Glomerular visceral epithelial cell (primary cell): Measurements from ENCODE around the gene RTTN.

ENCODE experiments used
- DNase-seq: peaks from one replicate; pipeline ENCODE4 v3.0.0-alpha.2; 2016; ENCODE audit errors: extremely low spot score

The RTTN gene

DNA sequence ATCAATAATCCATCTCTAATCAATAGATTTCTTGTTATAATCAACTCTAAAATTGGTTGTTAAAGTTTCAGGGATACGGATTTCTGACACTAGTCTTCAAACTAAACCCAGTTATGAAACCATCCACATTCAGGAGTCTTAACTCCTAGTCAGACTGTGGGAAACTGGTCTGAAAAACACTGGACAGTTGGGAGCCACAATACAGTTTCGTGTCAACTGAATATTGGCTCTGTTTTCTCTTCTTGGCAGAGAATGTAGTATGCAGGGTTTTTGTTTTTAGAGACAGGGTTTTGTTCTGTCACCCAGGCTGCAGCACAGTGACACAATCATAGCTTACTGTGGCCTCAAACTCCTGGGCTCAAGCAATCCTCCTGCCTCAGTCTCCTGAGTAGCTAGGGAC is 123.1 kb downstream of the RTTN start:
- DNase-seq = no peak

DNA sequence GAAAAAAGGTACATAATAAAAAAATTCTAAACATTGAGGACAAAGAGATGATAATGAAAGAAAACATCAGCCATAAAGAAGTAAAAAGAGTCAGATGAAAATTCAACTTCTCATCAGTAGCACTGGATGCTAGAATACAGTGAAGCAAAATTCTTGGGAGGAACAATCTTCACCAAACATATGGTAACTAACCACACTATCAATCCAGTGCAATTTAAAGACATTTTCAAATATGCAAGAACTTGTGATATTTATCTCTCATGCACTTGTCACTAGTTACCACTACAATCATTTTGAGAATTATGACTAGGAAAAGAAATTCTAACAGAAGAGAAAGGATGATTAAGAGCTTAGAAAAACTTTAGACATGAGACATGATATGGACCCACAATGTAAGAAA is 127.4 kb downstream of the RTTN start:
- DNase-seq = no peak

DNA sequence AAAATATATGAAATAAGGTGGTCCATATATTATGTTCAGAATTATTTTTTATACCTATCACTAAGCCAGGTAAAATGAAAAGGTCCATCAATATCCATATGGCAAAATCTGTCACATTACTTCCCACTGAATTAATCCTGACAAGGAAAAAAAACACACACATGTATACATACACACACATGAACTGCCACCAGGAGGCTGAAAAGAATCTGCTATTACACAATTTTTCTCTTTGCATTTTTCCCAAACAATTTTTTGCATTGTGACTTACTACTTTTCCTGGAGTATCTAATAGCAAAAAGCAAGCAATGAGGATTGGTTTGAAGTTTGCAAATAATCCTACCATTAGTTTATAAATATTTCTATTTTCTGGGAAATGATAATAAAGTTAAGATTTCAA is 129.6 kb downstream of the RTTN start:
- no peak for DNase-seq

DNA sequence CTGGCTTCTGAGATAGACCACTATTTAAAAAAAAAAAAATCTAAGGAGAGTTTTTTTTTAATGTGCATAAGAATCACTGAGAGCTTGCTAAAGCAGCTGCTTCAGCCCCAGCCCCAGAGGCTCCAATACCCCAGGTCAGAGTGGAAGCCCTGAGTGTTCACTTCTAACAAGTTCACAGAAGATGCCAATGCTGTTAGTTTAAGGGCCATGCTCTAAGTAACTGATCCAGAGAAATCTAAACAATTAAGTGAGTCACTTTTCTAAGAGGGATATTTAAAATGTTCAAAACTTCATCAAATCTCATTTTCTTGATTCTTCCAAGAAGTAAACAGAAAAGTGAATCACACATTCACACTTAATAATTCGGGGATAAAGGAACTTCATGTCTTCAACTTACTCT is 131.4 kb downstream of the RTTN start:
- DNase-seq = no peak

GRCh38 chr18:70073432-70073831 is 132.1 kb downstream of the RTTN start:
- no peak for DNase-seq

- no peak for DNase-seq
Observed at GRCh38 chr18:70072678-70073077, 132.8 kb downstream of the RTTN start.

DNA sequence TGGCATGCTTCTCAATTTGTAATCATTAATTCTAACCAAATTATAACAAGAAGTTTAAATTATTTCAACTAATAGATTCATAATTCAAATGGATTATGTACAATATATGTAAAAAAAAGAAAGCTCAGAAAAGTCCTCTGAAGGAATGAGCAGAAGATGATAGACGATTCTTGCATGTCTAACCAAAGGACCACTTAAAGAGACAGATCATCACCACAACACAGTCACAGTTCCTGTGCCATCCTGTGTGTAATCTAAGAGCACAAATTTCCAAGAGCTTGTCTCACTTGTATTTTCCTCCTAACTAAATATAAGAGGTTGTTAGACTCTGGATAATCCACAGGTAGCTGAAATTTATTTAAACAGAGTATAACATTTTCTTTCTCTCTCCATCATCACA is 135.5 kb downstream of the RTTN start:
- DNase-seq = no peak

DNA sequence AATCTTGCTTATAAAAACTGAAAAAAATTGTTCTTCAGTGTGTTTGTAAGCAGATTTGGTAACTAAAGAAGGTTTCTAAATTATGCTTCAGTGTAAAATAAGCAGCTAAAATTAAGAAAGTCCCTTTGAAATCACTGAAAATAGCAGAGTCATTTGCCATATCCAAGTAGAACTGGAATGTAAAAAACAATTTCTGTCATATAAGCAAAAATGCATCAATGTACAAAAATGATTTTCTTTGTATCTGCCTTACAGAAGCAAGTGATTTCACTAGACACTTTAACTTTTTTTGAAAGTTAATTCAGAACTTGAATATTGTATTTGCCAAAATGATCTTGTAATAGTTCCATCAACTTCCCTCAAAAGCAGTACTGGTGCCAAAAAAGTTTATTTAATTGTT is 136.1 kb downstream of the RTTN start:
- DNase-seq = no peak

- DNase-seq = no peak
Observed at GRCh38 chr18:70068981-70069380, 136.5 kb downstream of the RTTN start.

GRCh38 chr18:70059684-70060083 is 145.8 kb downstream of the RTTN start:
- DNase-seq = no peak

GRCh38 chr18:70058916-70059315 is 146.6 kb downstream of the RTTN start:
- DNase-seq = no peak

GRCh38 chr18:70047931-70048603 is 157.4 kb downstream of the RTTN start:
- peak; percentile 7 for DNase-seq

GRCh38 chr18:70046796-70047195 is 158.7 kb downstream of the RTTN start:
- DNase-seq = peak; percentile 3

- peak; percentile 57 for DNase-seq
Observed at GRCh38 chr18:70046207-70046606, 159.3 kb downstream of the RTTN start.

GRCh38 chr18:70044632-70045031 is 160.9 kb downstream of the RTTN start:
- DNase-seq = peak; percentile 89

DNA sequence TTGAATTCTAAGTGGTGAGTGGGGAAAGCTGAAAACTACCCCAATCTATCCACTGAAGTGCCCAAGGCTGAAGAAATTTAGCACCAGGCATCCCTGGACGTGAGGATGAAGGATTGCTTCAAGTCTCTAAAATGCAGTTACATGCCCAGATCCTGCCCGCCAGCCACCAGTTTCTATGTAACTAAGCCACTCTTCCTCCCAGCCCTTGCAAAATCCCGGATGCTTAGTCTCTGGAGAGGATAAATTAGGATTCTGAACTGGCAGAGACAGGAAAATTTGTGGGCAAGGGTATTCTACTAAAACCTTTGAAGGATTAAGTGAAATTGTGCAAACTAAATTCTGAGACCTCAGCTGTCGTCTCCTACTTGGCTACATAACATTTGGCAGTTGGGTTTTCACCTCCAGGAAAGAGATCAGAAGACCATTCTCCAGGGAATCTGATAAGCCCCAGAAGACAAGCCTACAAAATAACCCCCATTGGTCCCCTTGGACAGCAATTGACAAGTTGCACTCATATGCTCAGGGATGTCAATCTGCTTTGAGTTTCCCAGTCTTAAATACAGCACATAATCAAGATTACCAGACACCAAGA is 163.9 kb downstream of the RTTN start:
- DNase-seq = no peak

DNA sequence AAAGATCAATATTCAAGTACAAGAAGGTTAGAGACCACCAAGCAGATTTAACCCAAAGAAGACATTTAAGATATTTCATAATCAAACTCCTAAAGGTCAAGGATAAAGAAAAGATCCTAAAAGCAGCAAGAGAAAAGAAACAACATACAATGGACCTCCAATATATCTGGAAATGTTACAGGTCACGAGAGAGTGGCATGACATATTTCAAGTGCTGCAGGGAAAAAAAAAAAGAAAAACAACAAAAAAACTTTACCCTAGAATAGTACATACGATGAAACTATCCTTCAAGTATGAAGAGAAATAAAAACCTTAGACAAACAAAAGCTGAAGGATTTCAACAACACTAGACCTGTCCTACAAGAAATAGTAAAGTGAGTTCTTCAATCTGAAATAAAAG is 166.3 kb downstream of the RTTN start:
- DNase-seq = no peak

DNA sequence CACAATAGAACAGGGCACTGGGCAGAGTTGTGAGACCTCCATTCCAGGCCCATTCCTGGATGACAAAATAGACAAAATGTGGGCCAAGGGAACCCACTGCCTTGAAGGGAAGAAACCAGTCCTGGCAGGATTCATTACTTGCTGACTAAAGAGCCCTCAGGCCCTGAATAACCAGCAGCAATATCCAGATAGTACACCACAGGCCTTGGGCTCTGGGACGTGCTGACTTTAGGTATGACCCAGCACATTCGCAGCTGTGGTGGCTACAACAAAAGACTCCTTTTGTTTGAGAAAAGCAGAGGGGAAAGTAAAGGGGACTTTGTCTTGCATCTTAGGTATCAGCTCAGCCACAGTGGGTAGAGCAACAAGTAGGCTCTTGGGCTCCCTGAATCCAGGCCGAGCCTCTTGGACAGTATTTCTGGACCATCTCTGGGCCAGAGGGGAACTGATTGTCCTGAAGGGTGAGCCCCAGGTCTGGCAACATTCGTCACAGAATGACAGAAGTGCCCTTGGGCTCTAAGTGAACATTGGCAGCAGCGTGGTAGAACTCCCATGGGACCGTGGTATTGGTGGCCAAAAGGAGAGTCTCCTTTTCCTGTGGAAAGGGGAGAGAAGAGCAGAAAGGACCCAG is 167.9 kb downstream of the RTTN start:
- no peak for DNase-seq

- DNase-seq = no peak
Observed at GRCh38 chr18:70036771-70037347, 168.6 kb downstream of the RTTN start.

- DNase-seq = no peak
Observed at GRCh38 chr18:70036168-70036567, 169.3 kb downstream of the RTTN start.

- DNase-seq = no peak
Observed at GRCh38 chr18:70031221-70031620, 174.3 kb downstream of the RTTN start.

GRCh38 chr18:70030728-70031127 is 174.8 kb downstream of the RTTN start:
- DNase-seq = no peak

- DNase-seq = no peak
Observed at GRCh38 chr18:70029163-70029562, 176.3 kb downstream of the RTTN start.
